Activated CD4-positive, alpha-beta memory T cell treated with anti-CD3 and anti-CD28 coated beads for 36 hours (primary cell): ENCODE results near the gene SOWAHA. TPM values are rescaled to one million over a fixed set of nuclear protein-coding genes. Genes with fewer than 3 reads are reported as not detected.
A peak's percentile ranks its signal among the peaks of the same experiment; 100 is the strongest.

Experiments used
- CTCF ChIA-PET: fragments of 350-600 bp; sonication (Branson Sonifier 250); formaldehyde crosslinking; loops from one replicate; lab custom pipeline; 2021; ENCODE audit warnings: antibody characterized with exemption, inconsistent platforms; lab: Charles Lee
- POLR2A ChIA-PET: fragments of 350-600 bp; sonication (Branson Sonifier 250); formaldehyde crosslinking; loops from one replicate; lab custom pipeline; 2021; ENCODE audit warnings: antibody characterized with exemption; lab: Charles Lee
- DNase-seq: peaks from one replicate; pipeline ENCODE4 v3.0.0-alpha.2; 2020
- H3K27ac Mint-ChIP-seq: one replicate; pipeline ENCODE4 v1.8.0; 2021; ENCODE audit warnings: mixed read lengths
- H3K27me3 Mint-ChIP-seq: one replicate; pipeline ENCODE4 v1.8.0; 2021; ENCODE audit warnings: mixed read lengths
- H3K36me3 Mint-ChIP-seq: one replicate; pipeline ENCODE4 v1.8.0; 2021; ENCODE audit warnings: mixed read lengths
- H3K4me1 Mint-ChIP-seq: one replicate; pipeline ENCODE4 v1.8.0; 2021; ENCODE audit warnings: low read depth, mixed read lengths
- H3K4me3 Mint-ChIP-seq: one replicate; pipeline ENCODE4 v1.8.0; 2021; ENCODE audit warnings: mild to moderate bottlenecking, mixed read lengths
- H3K9me3 Mint-ChIP-seq: one replicate; pipeline ENCODE4 v1.8.0; 2021; ENCODE audit warnings: mixed read lengths
- intact Hi-C: fragments of 100-400 bp; cut with micrococcal nuclease; formaldehyde crosslinking; loops from one replicate; pipeline ENCODE4 v1.15.1; 2023
- total RNA-seq, 2 experiments: library from RNA; stranded (reverse); gene quantifications; one replicate each; pipeline ENCODE4 v1.2.3, GENCODE V29; 2021

The SOWAHA gene
- total RNA-seq, 2 experiments from 2014 or later = not detected

GRCh38 chr5:132780577-132780976 lies 32.5 kb upstream of the SOWAHA start:
- no peak for DNase-seq
- peaks cover 2% of the 10 kb centered on the region for H3K4me1 Mint-ChIP-seq
- H3K27ac Mint-ChIP-seq = no peak overlapping the region
- no peaks in the 10 kb centered on the region for H3K36me3 Mint-ChIP-seq
- CTCF ChIA-PET = interaction anchor here (0.8 kb wide), 1 partner anchor 40 kb away, joined by 3 read pairs; no protein-coding TSS in a partner anchor
- intact Hi-C loops = no loop called here
- H3K9me3 Mint-ChIP-seq = no peaks in the 10 kb centered on the region
- no peak overlapping the region for H3K4me3 Mint-ChIP-seq
- H3K27me3 Mint-ChIP-seq = peaks cover 21% of the 10 kb centered on the region
- POLR2A ChIA-PET = no interaction called here

DNA sequence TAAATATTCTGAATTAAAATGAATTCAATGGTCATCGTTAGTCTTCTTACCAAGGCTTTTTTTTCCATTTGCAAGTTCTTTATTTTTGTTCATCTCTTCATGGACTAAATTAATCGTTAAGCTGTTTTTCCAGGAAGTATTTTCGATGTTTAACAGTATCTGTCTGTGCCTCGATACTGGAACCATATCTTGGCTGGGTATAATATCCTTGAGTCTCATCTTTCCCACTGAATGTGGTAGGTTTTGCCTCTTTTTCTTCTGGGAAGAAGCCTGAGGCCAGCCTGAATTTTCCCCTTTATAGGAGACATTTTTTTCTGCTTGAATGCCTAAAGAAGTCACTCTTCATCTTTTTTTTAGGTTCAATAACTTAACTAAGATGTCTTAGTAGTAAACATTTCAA lies 32.1 kb upstream of the SOWAHA start:
- Mint-ChIP-seq H3K27me3 (peaks cover 21% of the 10 kb centered on the region), H3K9me3 (no peaks in the 10 kb centered on the region), H3K4me3 (no peak overlapping the region), H3K4me1 (peaks cover 2% of the 10 kb centered on the region), H3K36me3 (no peaks in the 10 kb centered on the region), H3K27ac (no peak overlapping the region)
- ChIA-PET CTCF (no interaction called here), POLR2A (no interaction called here)
- intact Hi-C loops = no loop called here
- no peak for DNase-seq

- H3K27me3 Mint-ChIP-seq = peaks cover 21% of the 10 kb centered on the region
- no peaks in the 10 kb centered on the region for H3K9me3 Mint-ChIP-seq
- no peak overlapping the region for H3K4me3 Mint-ChIP-seq
- intact Hi-C loops = no loop called here
- POLR2A ChIA-PET = no interaction called here
- CTCF ChIA-PET = interaction anchor here (1.3 kb wide), 1 partner anchor 36 kb away, joined by 3 read pairs; no protein-coding TSS in a partner anchor
- H3K36me3 Mint-ChIP-seq = no peaks in the 10 kb centered on the region
- no peak overlapping the region for H3K27ac Mint-ChIP-seq
- peak; percentile 4 for DNase-seq
- H3K4me1 Mint-ChIP-seq = no peaks in the 10 kb centered on the region
Measured at GRCh38 chr5:132782101-132782500, 31.0 kb upstream of the SOWAHA start.

GRCh38 chr5:132785365-132785764 lies 27.7 kb upstream of the SOWAHA start:
- intact Hi-C loops = no loop called here
- no peaks in the 10 kb centered on the region for H3K4me1 Mint-ChIP-seq
- H3K27ac Mint-ChIP-seq = no peak overlapping the region
- CTCF ChIA-PET = interaction anchor here (1.4 to 2.3 kb wide), 2 partner anchors 35 to 43 kb away, joined by 4 to 9 read pairs; no protein-coding TSS in a partner anchor
- DNase-seq = no peak
- H3K36me3 Mint-ChIP-seq = no peaks in the 10 kb centered on the region
- POLR2A ChIA-PET = no interaction called here
- H3K27me3 Mint-ChIP-seq = peaks cover 12% of the 10 kb centered on the region
- H3K4me3 Mint-ChIP-seq = no peak overlapping the region
- no peaks in the 10 kb centered on the region for H3K9me3 Mint-ChIP-seq

DNA sequence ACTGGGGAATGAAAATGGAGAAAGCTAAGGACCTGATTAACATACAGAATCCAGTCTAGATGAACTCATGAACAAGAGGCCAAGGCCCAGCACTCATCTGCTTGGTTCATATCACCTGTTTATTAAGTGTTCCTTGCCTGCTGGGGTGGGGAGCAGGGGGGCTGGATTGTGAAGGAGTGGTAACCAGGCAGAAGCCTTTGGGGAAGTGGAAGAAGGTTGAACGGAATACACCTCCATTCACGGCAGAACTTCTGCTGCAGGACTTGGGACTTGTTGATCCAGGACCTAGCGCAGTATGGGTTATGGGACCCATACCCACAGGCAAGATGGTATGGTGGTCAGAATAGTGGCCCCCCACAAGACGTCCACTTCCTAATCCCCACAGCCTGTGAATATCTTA lies 27.2 kb upstream of the SOWAHA start:
- no peak overlapping the region for H3K4me3 Mint-ChIP-seq
- DNase-seq = no peak
- ChIA-PET POLR2A (no interaction called here), CTCF (interaction anchor here (2.3 kb wide), 1 partner anchor 34 kb away, joined by 9 read pairs; no protein-coding TSS in a partner anchor)
- H3K27ac Mint-ChIP-seq = no peak overlapping the region
- H3K4me1 Mint-ChIP-seq = no peaks in the 10 kb centered on the region
- H3K27me3 Mint-ChIP-seq = peaks cover 12% of the 10 kb centered on the region
- no peaks in the 10 kb centered on the region for H3K36me3 Mint-ChIP-seq
- intact Hi-C loops = no loop called here
- no peaks in the 10 kb centered on the region for H3K9me3 Mint-ChIP-seq

GRCh38 chr5:132787076-132787475 lies 26.0 kb upstream of the SOWAHA start:
- H3K4me1 Mint-ChIP-seq = no peaks in the 10 kb centered on the region
- H3K27me3 Mint-ChIP-seq = peaks cover 9% of the 10 kb centered on the region
- no peak overlapping the region for H3K27ac Mint-ChIP-seq
- no peaks in the 10 kb centered on the region for H3K9me3 Mint-ChIP-seq
- no peak for DNase-seq
- H3K4me3 Mint-ChIP-seq = no peak overlapping the region
- ChIA-PET CTCF (no interaction called here), POLR2A (no interaction called here)
- intact Hi-C loops = no loop called here
- H3K36me3 Mint-ChIP-seq = no peaks in the 10 kb centered on the region

GRCh38 chr5:132788508-132788907 lies 24.6 kb upstream of the SOWAHA start:
- POLR2A ChIA-PET = no interaction called here
- H3K4me3 Mint-ChIP-seq = no peak overlapping the region
- DNase-seq = no peak
- no peak overlapping the region for H3K27ac Mint-ChIP-seq
- H3K27me3 Mint-ChIP-seq = peaks cover 12% of the 10 kb centered on the region
- no peaks in the 10 kb centered on the region for H3K9me3 Mint-ChIP-seq
- no peaks in the 10 kb centered on the region for H3K36me3 Mint-ChIP-seq
- CTCF ChIA-PET = no interaction called here
- intact Hi-C loops = no loop called here
- no peaks in the 10 kb centered on the region for H3K4me1 Mint-ChIP-seq

- H3K9me3 Mint-ChIP-seq = no peaks in the 10 kb centered on the region
- peaks cover 13% of the 10 kb centered on the region for H3K27me3 Mint-ChIP-seq
- intact Hi-C loops = no loop called here
- ChIA-PET POLR2A (no interaction called here), CTCF (no interaction called here)
- no peak overlapping the region for H3K4me3 Mint-ChIP-seq
- no peaks in the 10 kb centered on the region for H3K36me3 Mint-ChIP-seq
- no peak for DNase-seq
- H3K4me1 Mint-ChIP-seq = no peaks in the 10 kb centered on the region
- H3K27ac Mint-ChIP-seq = no peak overlapping the region
Measured at GRCh38 chr5:132788990-132789886, 23.9 kb upstream of the SOWAHA start.

GRCh38 chr5:132790201-132790865 lies 22.8 kb upstream of the SOWAHA start:
- Mint-ChIP-seq H3K27ac (no peak overlapping the region), H3K36me3 (no peaks in the 10 kb centered on the region), H3K27me3 (peaks cover 10% of the 10 kb centered on the region), H3K9me3 (no peaks in the 10 kb centered on the region), H3K4me3 (no peak overlapping the region), H3K4me1 (no peaks in the 10 kb centered on the region)
- DNase-seq = no peak
- CTCF ChIA-PET = interaction anchor here (0.7 kb wide), 1 partner anchor 72 kb away, joined by 4 read pairs; no protein-coding TSS in a partner anchor
- POLR2A ChIA-PET = no interaction called here
- intact Hi-C loops = no loop called here

DNA sequence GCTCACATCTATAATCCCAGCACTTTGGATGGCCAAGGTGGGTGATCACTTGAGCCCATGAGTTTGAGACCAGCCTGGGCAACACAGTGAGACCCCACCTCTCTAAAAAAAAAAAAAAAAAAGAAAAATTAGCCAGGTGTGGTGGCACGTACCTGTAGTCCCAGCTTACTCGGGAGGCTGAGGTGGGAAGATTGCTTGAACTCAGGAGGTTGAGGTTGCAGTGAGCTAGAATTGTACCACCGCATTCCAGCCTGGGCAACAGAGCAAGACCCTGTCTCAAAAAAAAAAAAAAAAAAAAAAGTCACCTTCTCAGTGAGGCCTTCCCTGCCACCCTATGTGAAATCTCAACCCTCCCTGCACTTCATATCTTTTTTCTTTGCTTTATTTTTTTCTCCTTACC lies 22.1 kb upstream of the SOWAHA start:
- intact Hi-C loops = no loop called here
- ChIA-PET CTCF (interaction anchor here (1.2 kb wide), 1 partner anchor 29 kb away, joined by 4 read pairs; no protein-coding TSS in a partner anchor), POLR2A (no interaction called here)
- H3K4me3 Mint-ChIP-seq = no peak overlapping the region
- DNase-seq = no peak
- no peak overlapping the region for H3K27ac Mint-ChIP-seq
- peaks cover 10% of the 10 kb centered on the region for H3K27me3 Mint-ChIP-seq
- H3K36me3 Mint-ChIP-seq = no peaks in the 10 kb centered on the region
- no peaks in the 10 kb centered on the region for H3K9me3 Mint-ChIP-seq
- H3K4me1 Mint-ChIP-seq = no peaks in the 10 kb centered on the region

DNA sequence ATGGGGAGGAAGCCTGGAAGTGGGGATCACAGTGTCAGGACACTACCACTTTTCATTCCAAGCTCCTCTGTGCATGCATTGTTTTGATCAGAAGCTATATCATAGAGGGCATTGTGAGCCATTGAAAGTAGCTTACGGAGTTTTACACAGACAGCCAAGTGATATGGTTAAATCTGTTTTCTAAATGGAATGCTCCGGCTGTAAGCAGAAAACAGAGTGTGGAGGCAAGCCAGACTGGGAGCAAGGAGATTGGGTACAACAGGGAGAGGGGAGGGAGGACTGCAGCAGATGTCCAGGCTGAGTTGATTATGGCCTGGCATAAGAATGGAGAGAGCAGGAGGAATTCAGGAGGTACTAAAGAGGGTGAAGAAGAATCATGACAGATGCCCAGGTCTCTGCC lies 15.5 kb upstream of the SOWAHA start:
- Mint-ChIP-seq H3K4me1 (no peaks in the 10 kb centered on the region), H3K27ac (no peak overlapping the region), H3K9me3 (no peaks in the 10 kb centered on the region), H3K4me3 (no peak overlapping the region), H3K36me3 (no peaks in the 10 kb centered on the region), H3K27me3 (peaks cover 19% of the 10 kb centered on the region)
- intact Hi-C loops = no loop called here
- CTCF ChIA-PET = interaction anchor here (1.3 to 3.6 kb wide), 3 partner anchors 10 to 51 kb away, joined by 3 to 12 read pairs (median 3); no protein-coding TSS in a partner anchor
- DNase-seq = no peak
- POLR2A ChIA-PET = no interaction called here

DNA sequence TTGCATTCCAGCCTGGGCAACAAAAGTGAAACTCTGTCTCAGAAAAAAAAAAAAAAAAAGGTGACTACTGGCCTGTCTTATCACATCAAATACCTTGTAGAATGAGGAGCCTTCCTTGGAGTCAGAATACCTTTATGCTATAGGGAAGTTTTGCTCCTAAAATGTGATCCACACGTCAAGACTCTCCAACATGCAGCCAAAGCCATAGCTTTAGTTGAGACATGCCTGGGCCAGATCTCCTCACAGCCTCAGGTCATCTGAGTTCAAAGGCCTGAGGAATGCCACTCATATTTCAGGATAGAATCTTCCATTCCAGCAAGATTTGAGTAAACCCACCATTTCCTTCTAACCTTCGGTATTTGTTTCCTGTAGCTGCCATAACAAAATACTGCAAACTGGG lies 13.7 kb upstream of the SOWAHA start:
- intact Hi-C loops = no loop called here
- POLR2A ChIA-PET = no interaction called here
- H3K27me3 Mint-ChIP-seq = peaks cover 30% of the 10 kb centered on the region
- H3K4me3 Mint-ChIP-seq = no peak overlapping the region
- no peaks in the 10 kb centered on the region for H3K36me3 Mint-ChIP-seq
- H3K27ac Mint-ChIP-seq = no peak overlapping the region
- H3K9me3 Mint-ChIP-seq = no peaks in the 10 kb centered on the region
- CTCF ChIA-PET = interaction anchor here (0.8 to 3.6 kb wide), 2 partner anchors 21 to 52 kb away, joined by 3 to 12 read pairs; partner anchors contain the start of gene CCNI2
- no peak for DNase-seq
- no peaks in the 10 kb centered on the region for H3K4me1 Mint-ChIP-seq
